H9 (cell line): ENCODE measurements around the gene NPS. TPM values are rescaled to one million over a fixed set of nuclear protein-coding genes. Genes with fewer than 3 reads are reported as not detected.

ENCODE experiments used
- DNase-seq: peaks from one replicate; pipeline ENCODE4 v3.0.0-alpha.2; 2017
- H2AFZ ChIP-seq: one replicate; pipeline ENCODE4 v1.6.1; 2013; ENCODE audit warnings: mild to moderate bottlenecking, low read length, control low read depth, moderate library complexity
- H2AK5ac ChIP-seq: 2 replicates; pipeline ENCODE4 v1.6.1; 2013; ENCODE audit warnings: low read length, control low read depth, mixed read lengths; ENCODE audit not compliant: insufficient read length
- H2BK120ac ChIP-seq: one replicate; pipeline ENCODE4 v1.6.1; 2013; ENCODE audit warnings: low read depth, mild to moderate bottlenecking, low read length, control low read depth, inconsistent platforms; ENCODE audit not compliant: poor library complexity, severe bottlenecking
- H2BK12ac ChIP-seq: 2 replicates; pipeline ENCODE4 v1.6.1; 2013; ENCODE audit warnings: low read length, control low read depth, mixed read lengths, low read depth; ENCODE audit not compliant: insufficient read length
- H2BK15ac ChIP-seq: 2 replicates; pipeline ENCODE4 v1.6.1; 2013; ENCODE audit warnings: low read depth, low read length, control low read depth
- H2BK20ac ChIP-seq: one replicate; pipeline ENCODE4 v1.6.1; 2013; ENCODE audit warnings: low read depth, mild to moderate bottlenecking, low read length, control low read depth, inconsistent platforms; ENCODE audit not compliant: poor library complexity, severe bottlenecking
- H2BK5ac ChIP-seq: 2 replicates; pipeline ENCODE4 v1.6.1; 2013; ENCODE audit warnings: low read length, control low read depth, mixed read lengths; ENCODE audit not compliant: insufficient read length
- H3K14ac ChIP-seq: 2 replicates; pipeline ENCODE4 v1.6.1; 2013; ENCODE audit warnings: low read length, control low read depth; ENCODE audit not compliant: insufficient read depth
- H3K18ac ChIP-seq: 2 replicates; pipeline ENCODE4 v1.6.1; 2013; ENCODE audit warnings: low read depth, mild to moderate bottlenecking, mixed read lengths, low read length, control low read depth; ENCODE audit not compliant: insufficient read length
- H3K23ac ChIP-seq: 2 replicates; pipeline ENCODE4 v1.6.1; 2013; ENCODE audit warnings: low read length, control low read depth, mixed read lengths, low read depth; ENCODE audit not compliant: insufficient read length
- H3K23me2 ChIP-seq: 2 replicates; pipeline ENCODE4 v1.6.1; 2013; ENCODE audit warnings: low read depth, mild to moderate bottlenecking, mixed read lengths, low read length, control low read depth; ENCODE audit not compliant: insufficient read length, poor library complexity, severe bottlenecking
- H3K27ac ChIP-seq: 2 replicates; pipeline ENCODE4 v1.5.1; 2013; ENCODE audit warnings: low read length, control low read depth, mixed read lengths, low read depth; ENCODE audit not compliant: insufficient read length
- H3K27me3 ChIP-seq: 2 replicates; pipeline ENCODE4 v1.6.1; 2013; ENCODE audit warnings: low read length, control low read depth, inconsistent platforms; ENCODE audit not compliant: insufficient read depth
- H3K4ac ChIP-seq: 2 replicates; pipeline ENCODE4 v1.6.1; 2013; ENCODE audit warnings: low read depth, mild to moderate bottlenecking, control low read depth, inconsistent platforms, low read length, moderate library complexity
- H3K4me1 ChIP-seq: 2 replicates; pipeline ENCODE4 v1.6.1; 2013; ENCODE audit warnings: low read length, control low read depth, inconsistent platforms; ENCODE audit not compliant: insufficient read depth
- H3K4me2 ChIP-seq: 2 replicates; pipeline ENCODE4 v1.6.1; 2013; ENCODE audit warnings: low read length, control low read depth, mixed read lengths; ENCODE audit not compliant: insufficient read length, insufficient read depth
- H3K56ac ChIP-seq: 2 replicates; pipeline ENCODE4 v1.6.1; 2013; ENCODE audit warnings: low read depth, mild to moderate bottlenecking, mixed read lengths, low read length, control low read depth; ENCODE audit not compliant: insufficient read length
- H3K79me1 ChIP-seq: 2 replicates; pipeline ENCODE4 v1.6.1; 2013; ENCODE audit warnings: low read depth, mild to moderate bottlenecking, moderate library complexity, low read length, control low read depth, inconsistent platforms; ENCODE audit not compliant: insufficient read depth, poor library complexity, severe bottlenecking
- H3K79me2 ChIP-seq: 2 replicates; pipeline ENCODE4 v1.6.1; 2013; ENCODE audit warnings: low read length, control low read depth, inconsistent platforms; ENCODE audit not compliant: insufficient read depth
- H3K9ac ChIP-seq: 2 replicates; pipeline ENCODE4 v1.6.1; 2013; ENCODE audit warnings: low read length, control low read depth, mixed read lengths; ENCODE audit not compliant: insufficient read length; ENCODE audit errors: extremely low read depth
- H3K9me3 ChIP-seq: one replicate; pipeline ENCODE4 v1.6.1; 2013; ENCODE audit warnings: low read depth, low read length, inconsistent platforms; ENCODE audit not compliant: control insufficient read depth
- H3T11ph ChIP-seq: one replicate; pipeline ENCODE4 v1.6.1; 2013; ENCODE audit warnings: mild to moderate bottlenecking, low read length, control low read depth, inconsistent platforms
- H4K20me1 ChIP-seq: one replicate; pipeline ENCODE4 v1.6.1; 2013; ENCODE audit not compliant: control insufficient read depth, insufficient read length, insufficient read depth
- H4K5ac ChIP-seq: 2 replicates; pipeline ENCODE4 v1.6.1; 2013; ENCODE audit warnings: low read depth, mild to moderate bottlenecking, mixed read lengths, low read length, control low read depth; ENCODE audit not compliant: insufficient read length
- H4K8ac ChIP-seq: replicated peaks from 2 replicates; pipeline ENCODE4 v1.6.1; 2013; ENCODE audit warnings: low read length, control low read depth, mixed read lengths, low read depth; ENCODE audit not compliant: insufficient read length
- H4K91ac ChIP-seq: 2 replicates; pipeline ENCODE4 v1.6.1; 2013; ENCODE audit warnings: low read depth, mild to moderate bottlenecking, moderate library complexity, mixed read lengths, low read length, control low read depth; ENCODE audit not compliant: insufficient read length
- H3K27ac Mint-ChIP-seq, 3 experiments: 2 replicates in 2 of 3; 3 replicates in 1 of 3; pipeline ENCODE4 v1.8.0; 2020 to 2021; ENCODE audit warnings: mixed read lengths in 3 of 3, mild to moderate bottlenecking in 1 of 3, moderate library complexity in 1 of 3
- H3K27me3 Mint-ChIP-seq: 2 replicates; pipeline ENCODE4 v1.8.0; 2021; ENCODE audit warnings: low read depth, mild to moderate bottlenecking, moderate library complexity, mixed read lengths
- H3K36me3 Mint-ChIP-seq, 3 experiments: 2 replicates in 2 of 3; 3 replicates in 1 of 3; pipeline ENCODE4 v1.8.0; 2020 to 2021; ENCODE audit warnings: low read depth in 3 of 3, mixed read lengths in 3 of 3; ENCODE audit not compliant: insufficient read depth in 1 of 3
- H3K4me1 Mint-ChIP-seq, 2 experiments: 2 replicates each; pipeline ENCODE4 v1.8.0; 2020; ENCODE audit warnings: mixed read lengths in 2 of 2
- H3K4me3 Mint-ChIP-seq, 2 experiments: 2 replicates in 1 of 2; 3 replicates in 1 of 2; pipeline ENCODE4 v1.8.0; 2020 to 2021; ENCODE audit warnings: mild to moderate bottlenecking in 2 of 2, mixed read lengths in 2 of 2, moderate library complexity in 1 of 2
- H3K9me3 Mint-ChIP-seq, 2 experiments: 2 replicates in 1 of 2; 3 replicates in 1 of 2; pipeline ENCODE4 v1.8.0; 2020; ENCODE audit warnings: mild to moderate bottlenecking in 2 of 2, mixed read lengths in 2 of 2, moderate library complexity in 1 of 2
- CTCF ChIP-seq: fragments of 200-600 bp; sonication (generic); conservative IDR thresholded peaks from 3 replicates; pipeline ENCODE4 v1.8.0; 2021; ENCODE audit warnings: antibody characterized with exemption, mild to moderate bottlenecking
- WGBS: extraction: QIAGEN DNeasy Blood & Tissue Kit; methylation state at CpG from one replicate; pipeline ENCODE4 v1.1.7; 2013; ENCODE audit warnings: missing lambda C conversion rate, low lambda C conversion rate, mixed read lengths; ENCODE audit not compliant: insufficient read length; ENCODE audit errors: extremely low coverage; 5-methylcytosine and 5-hydroxymethylcytosine counted together
- total RNA-seq: library from RNA; stranded (reverse); gene quantifications from 2 replicates; pipeline ENCODE4 v1.2.1, GENCODE V29; 2021

NPS gene
- total RNA-seq, 1 experiment from 2014 or later = not detected

DNA sequence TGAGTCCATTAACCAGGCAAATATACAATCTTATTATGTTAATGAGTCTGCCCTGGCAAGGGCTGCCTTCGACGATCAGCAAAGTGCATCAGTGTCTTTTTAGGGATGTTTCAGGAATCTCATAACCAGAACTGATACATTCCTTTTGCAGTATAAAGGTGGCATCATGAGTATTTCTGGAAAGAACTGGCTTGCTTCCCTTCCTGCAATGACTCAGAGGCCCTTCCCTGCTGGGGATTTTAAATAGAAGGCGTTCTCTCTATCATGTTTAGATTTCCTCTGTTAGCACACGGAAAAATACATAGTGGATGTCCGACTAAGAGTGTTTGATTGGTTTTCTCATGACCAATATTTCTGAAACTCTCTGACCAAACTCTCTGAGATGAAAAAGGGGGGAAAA is 1.8 kb downstream of the NPS start:
- Histone ChIP-seq H2BK5ac (no peak overlapping the region), H4K5ac (no peak overlapping the region), H2AK5ac (no peak overlapping the region), H2AFZ (no peak overlapping the region), H3K18ac (no peak overlapping the region), H3K4me2 (no peak overlapping the region), H3K79me2 (no peaks in the 10 kb centered on the region), H3K9me3 (no peaks in the 10 kb centered on the region), H3K23me2 (no peaks in the 10 kb centered on the region), H4K20me1 (no peaks in the 10 kb centered on the region), H3K14ac (no peak overlapping the region), H3K27me3 (no peaks in the 10 kb centered on the region), H2BK20ac (no peak overlapping the region), H3K79me1 (no peaks in the 10 kb centered on the region), H3K9ac (no peak overlapping the region), H2BK12ac (no peak overlapping the region), H3K27ac (no peak overlapping the region), H4K91ac (no peak overlapping the region), H3K4me1 (0 out of 2 replicates have a peak, but pooled peaks cover 2% of the 10 kb centered on the region), H2BK120ac (no peak overlapping the region), H3K56ac (no peak overlapping the region), H4K8ac (no peak overlapping the region), H3K23ac (no peak overlapping the region), H3T11ph (no peak overlapping the region), H2BK15ac (no peak overlapping the region), H3K4ac (no peak overlapping the region)
- no CpG with 5 or more reads among the region's 5 CpGs for WGBS
- no peak for TF ChIP-seq CTCF
- Mint-ChIP-seq H3K9me3 (peaks cover 2 to 7% of the 10 kb centered on the region in 2 experiments; a peak in 2 of 5 replicates), H3K4me1 (no peaks in the 10 kb centered on the region), H3K27me3 (peaks cover 4% of the 10 kb centered on the region), H3K27ac (no peak overlapping the region), H3K36me3 (no peaks in the 10 kb centered on the region; a peak in 1 of 7 replicates), H3K4me3 (no peak overlapping the region)
- DNase-seq = no peak
